GM18498 (cell line): ENCODE results near the gene ZNHIT3.
"Not testable (repeated sequence)": the region's sequence is repeated elsewhere in the genome, so short reads cannot be mapped to it uniquely, and the experiment has no call there.

Experiments used
- ATAC-seq: cut with Tn5 transposase; IDR thresholded peaks from one replicate; pipeline ENCODE4 v1.9.1; 2021; ENCODE audit warnings: mild to moderate bottlenecking, moderate library complexity; ENCODE audit not compliant: unreplicated experiment

The ZNHIT3 gene

DNA sequence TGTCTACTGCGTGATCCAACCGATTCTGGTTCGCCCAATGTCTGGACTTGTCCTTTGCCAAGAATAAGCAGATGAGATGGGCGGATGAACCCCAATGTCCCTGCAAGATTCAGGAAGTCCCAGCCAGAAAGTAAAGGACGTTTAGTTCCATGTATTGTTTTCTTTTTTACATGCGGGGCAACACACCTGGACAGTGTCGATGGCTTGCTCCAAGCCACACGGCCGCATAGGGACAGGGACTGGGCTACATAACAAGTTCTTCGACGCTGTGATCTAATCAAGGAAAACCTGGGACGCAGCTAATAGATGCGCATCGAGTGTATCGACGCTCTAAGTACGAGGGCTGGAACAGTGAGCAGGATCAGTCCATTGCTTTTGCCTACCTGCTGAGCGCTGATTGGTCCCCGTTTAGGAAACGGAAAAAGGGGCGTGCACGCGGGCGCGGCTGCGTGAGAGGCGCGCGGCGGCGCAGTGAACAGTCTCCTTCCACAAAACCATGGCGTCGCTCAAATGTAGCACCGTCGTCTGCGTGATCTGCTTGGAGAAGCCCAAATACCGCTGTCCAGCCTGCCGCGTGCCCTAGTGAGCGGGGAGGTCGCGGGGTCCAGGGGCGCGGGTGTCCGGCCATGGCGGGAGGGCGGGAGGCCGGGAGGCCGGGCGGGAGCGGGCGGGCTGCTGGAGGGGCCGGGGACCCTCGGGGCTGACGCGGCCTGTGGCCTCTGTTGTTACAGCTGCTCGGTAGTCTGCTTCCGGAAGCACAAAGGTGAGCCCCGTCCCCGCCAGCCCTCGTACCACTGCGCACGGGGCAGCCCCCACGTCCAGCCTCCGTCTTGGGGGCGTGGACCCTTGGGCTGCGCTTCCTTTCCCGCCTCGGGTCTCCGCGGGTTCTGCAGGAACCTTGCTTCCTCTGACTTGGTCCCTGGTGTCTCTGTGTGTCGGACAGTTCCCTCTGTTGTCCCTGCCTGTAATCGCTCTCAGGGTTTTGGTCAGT, at the start of gene ZNHIT3:
TSS of gene ZNHIT3 (plus strand) at position 478 of the 991 bp plus-strand sequence. CDS start at position 497, 19 bp downstream.
- peak; percentile 84 for ATAC-seq

DNA sequence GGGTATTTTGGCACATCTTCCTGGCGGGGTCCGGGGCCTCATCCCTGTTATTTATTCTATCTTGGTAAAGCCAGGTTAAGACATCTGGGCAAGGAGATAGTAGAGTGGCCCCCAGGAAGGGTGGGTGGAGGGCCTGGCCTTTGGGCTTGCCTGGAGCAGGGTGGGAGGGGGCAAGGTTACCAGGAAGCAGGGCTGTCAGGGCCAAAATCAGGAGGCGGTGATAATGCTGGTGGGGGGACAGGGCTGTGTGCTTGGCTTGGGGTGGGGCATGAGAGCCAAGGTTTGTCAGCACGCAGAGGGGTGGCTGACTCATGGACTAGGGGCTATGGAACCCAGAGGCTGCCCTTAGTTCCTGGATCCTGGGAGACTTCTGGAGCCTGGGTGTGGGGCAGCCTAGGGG, 44.7 kb upstream of the ZNHIT3 start:
- ATAC-seq = not testable (repeated sequence)

- ATAC-seq = no peak
These were observed 42.7 kb upstream of the ZNHIT3 start for GRCh38 chr17:36443777-36444176.

DNA sequence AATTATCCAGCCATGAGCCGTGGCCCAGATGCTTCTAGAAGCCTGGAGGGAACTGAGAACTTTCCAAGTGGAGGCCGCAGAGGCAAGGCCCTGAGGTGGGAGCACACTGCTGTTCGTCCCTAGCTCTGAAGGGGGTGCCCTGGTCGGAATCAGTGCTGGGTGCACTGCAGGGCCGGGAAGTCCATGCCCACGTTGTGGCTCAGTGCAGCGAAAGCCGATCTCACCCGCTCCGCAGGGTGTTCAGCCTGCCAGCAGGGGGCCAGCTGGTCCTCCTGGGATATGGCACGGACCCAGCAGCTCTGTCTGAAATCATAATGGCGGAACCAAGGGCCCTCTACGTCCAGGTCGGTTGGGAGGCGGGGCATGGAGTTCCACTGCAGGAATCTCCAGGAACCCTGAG, 36.5 kb upstream of the ZNHIT3 start:
- not testable (repeated sequence) for ATAC-seq

DNA sequence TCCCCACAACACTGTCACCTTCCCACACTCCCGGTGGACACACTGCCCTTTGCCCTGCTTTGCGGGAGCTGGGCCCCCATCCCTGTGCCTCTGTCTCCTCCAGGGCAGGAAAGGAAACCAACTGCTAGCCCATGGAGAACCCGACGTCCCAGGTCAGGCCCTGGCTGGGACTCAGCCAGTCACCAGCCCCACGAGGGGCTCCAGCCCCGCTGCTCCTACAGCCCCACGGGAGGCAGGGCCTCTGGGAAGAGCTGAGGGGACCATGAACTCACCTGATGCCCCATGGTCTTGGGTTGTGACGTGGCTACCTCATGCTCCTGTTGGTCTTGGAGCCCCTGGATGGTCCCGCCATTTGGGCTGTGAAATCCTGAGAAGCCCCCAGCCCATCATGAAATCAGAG, 33.6 kb upstream of the ZNHIT3 start:
- ATAC-seq = not testable (repeated sequence)

DNA sequence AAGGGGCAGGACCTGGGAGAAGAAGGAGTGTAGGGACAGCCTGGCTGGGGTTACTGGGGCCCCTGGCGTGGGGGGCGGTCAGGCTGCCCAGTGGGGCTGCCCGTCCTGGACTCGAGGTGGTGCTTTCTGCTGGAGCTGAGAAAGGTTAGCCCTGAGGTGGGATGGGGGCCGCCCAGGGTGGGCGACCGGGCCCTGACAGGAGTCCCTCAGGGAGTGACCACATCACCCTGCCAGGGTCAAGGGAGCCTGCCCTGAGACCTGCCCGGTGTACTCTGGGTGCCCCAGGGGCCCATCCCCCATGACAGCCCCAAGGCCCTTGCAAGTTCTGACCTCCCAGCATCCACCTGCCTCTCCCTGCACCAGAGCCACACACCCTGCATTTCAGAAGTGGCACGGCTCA, 28.8 kb upstream of the ZNHIT3 start:
- not testable (repeated sequence) for ATAC-seq

- no peak for ATAC-seq
These were observed 27.4 kb upstream of the ZNHIT3 start for GRCh38 chr17:36459045-36459444.

- ATAC-seq = no peak
These were observed 26.9 kb upstream of the ZNHIT3 start for GRCh38 chr17:36459601-36460000.

- no peak for ATAC-seq
These were observed 26.1 kb upstream of the ZNHIT3 start for GRCh38 chr17:36460265-36460937.

DNA sequence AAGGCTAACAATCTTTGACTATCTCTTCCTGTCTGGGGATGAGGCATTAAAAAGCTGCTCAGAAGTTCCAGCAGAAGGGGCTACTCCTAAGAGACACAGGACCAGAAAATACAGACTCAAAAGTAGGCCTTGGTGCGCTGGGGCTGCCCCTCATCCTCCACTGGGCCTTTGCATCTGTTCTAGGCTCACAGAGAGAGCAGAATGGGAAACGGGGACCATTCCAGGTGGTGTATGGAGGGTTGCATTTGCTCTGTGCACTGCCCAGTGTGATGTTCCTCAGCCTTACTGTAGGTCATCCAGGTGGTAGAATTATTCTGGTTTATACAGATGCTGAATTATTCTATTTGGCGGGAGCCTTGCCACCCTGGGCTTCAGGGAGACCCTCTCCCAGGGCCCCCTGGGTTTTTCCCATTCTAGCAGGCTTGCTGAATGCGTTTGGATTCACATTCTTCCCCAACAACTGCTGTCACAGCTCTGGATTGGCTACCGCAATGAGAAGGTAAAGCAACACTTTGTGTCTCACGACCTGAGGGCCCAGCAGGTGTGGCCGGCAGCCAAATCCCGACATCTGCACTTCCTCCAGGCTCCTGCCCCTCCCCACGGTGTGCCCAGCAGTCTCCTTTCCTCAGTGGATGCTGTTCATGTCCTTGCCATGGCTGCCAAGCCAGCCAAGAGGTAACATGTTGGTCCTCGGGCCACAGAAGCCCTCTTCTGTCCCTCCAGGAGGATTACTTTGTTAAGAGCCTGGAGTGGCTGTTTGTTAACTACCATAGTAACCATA, 25.0 kb upstream of the ZNHIT3 start:
- no peak for ATAC-seq

GRCh38 chr17:36463916-36464764, 22.3 kb upstream of the ZNHIT3 start:
- no peak for ATAC-seq

DNA sequence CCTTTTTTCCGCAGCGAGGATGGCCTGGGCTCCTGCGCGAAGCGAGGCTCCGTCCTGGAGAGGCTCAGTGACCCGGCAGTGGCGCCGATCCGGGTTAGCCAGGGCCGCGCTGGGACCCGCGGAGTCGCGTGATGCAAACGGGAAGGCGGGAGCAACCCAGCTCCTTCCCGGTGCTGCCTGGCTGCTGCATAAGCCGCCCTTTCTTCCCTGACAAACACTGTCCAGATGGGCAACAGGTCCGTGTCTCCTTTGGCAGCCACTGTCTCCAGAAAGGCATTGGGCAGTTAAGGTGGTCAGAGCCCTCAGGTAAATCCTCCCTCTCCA, 21.8 kb upstream of the ZNHIT3 start:
- no peak for ATAC-seq

DNA sequence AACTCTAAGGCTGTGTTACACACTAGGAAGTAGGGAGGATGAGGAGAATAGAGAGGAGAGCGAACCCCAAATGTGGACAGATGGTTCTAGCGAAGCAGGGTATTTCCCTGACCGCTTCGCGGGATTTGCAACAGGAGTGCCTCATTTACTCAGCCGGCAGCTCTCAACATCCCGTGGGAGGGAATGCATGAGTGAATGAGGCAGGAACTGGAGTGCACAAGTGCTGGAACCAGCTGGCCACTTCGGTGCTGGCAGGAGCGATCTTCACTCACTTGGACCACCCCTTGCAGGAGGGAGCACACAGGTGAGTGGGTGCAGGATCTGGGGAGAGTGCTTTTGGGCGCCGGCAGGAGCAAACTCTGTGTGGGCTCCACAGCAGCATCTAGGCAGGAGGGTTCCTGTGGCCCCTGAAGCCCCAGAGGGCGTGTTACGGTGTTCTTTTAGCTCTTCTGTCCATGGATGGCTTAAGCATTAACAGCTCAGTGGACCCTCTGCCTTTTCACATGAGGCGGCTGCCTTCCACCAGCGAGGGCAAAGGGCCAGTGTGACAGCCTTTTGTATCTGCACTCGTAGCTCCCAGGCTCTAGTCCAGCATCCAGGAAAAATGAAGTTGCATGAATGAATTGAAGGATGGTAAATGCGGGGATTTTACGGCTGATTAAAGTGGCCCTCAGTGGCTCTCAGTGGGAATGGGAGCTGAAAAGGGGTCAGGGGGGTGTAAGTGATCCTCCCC, 17.4 kb upstream of the ZNHIT3 start:
- no peak for ATAC-seq

- no peak for ATAC-seq
These were observed 16.7 kb upstream of the ZNHIT3 start for GRCh38 chr17:36469733-36470132.

DNA sequence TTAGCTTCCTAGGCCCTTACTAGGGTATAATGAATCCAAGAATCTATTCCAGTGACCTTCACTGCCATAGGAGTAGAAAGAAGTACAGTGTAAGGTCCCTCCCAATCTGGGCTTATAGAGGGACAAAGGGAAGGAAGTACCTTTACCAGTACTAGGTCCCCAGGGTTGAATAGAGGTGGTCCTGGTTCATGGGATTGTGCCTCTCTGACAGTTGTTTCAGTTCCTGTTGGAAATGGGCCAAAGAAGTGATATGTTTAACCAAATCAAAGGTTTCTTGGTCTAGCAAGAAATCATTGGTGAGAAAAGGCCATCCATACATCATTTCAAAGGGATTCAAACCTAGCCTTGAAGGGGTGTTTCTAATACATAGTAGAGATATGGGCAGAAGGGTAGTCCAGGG, 16.0 kb upstream of the ZNHIT3 start:
- no peak for ATAC-seq

- no peak for ATAC-seq
These were observed 11.9 kb upstream of the ZNHIT3 start for GRCh38 chr17:36474571-36474970.

GRCh38 chr17:36475346-36475970, 11.0 kb upstream of the ZNHIT3 start:
- no peak for ATAC-seq

DNA sequence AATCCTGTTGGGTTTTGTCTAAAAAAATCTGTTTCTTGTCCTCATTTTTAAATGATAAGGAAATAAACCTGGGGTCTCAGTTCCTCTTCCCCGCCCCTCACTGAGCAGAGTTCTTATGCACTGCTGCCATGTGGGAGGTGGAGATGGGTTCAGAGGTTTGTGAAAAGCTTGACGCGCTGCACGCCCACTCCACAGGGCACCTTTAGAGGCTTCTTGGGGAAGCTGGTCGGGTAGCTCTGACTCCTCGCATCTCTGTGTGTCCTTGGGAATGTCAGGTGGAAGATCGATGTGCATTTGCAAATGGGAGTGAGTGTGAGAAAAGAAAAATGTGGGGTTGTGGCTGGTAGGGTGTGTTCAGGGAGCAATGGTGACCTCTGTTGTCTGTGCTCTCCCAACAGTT, 4.7 kb upstream of the ZNHIT3 start:
- ATAC-seq = no peak
